ENCODE measurements around the gene KRTAP10-6.

The KRTAP10-6 gene

DNA sequence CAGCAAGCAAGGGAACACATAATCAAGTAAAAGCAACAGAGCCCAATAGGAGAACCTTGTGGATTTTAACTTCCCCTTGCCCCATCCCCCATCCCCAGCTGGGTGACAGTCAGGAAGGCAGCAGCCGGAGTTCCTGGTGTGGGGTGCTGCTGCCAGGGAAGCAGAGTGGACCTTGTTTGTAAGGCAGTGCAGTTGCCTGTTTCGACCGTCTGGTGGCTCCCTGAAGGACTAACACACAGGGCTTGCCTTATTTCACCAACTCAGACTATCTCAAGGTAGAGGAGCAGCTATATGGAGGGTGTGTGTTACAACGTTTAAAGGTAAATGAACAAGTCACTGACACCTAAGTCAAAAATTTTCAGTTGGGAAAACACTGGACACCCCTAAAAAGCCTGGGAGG lies 26.2 kb upstream of the KRTAP10-6 start:
- Histone ChIP-seq H3K27me3 (ENCODE audit: control insufficient read depth in 5 of 5, insufficient read depth in 4 of 5, low read length in 5 of 5) (peaks cover 4 to 18% (median 10%) of the 10 kb centered on the region in 5 donors), H3K4me3 (ENCODE audit: low read depth in 1 of 5, low read length in 5 of 5) (no peak overlapping the region), H3K36me3 (ENCODE audit: control insufficient read depth in 5 of 5, insufficient read depth in 5 of 5, low read length in 5 of 5) (no peaks in the 10 kb centered on the region), H3K4me1 (ENCODE audit: control insufficient read depth in 5 of 5, insufficient read depth in 5 of 5, low read length in 5 of 5) (peaks cover 0 to 5% (median 3%) of the 10 kb centered on the region in 5 donors), H3K9ac (ENCODE audit: low read length in 5 of 5) (no peak overlapping the region), H3K27ac (ENCODE audit: low read depth, low read length) (no peak overlapping the region), H3K9me3 (ENCODE audit: control insufficient read depth in 5 of 5, low read length in 5 of 5) (peaks cover under 1 to 14% (median 6%) of the 10 kb centered on the region in 5 donors)

DNA sequence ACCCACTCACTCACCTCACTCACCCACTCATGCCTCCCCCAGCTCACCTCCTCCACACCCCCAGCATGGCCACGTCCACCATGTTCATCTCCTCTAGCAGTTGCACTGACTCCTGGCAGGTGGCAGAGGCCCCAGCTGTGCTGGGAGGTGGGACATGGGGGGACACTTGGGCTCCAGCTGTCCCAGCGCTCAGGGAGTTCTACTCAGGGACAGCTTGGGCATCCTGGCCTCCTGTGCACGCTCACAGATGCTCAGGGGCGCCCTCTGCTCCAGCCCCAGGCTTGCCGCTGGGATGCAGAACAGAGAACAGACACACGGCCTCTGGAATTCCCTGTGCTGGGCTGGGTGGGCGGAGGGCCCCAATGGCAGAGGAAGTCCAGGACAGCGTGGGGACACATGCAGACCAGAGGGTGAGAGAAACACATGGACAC lies 24.8 kb upstream of the KRTAP10-6 start:
- H3K4me1 ChIP-seq (ENCODE audit: control insufficient read depth in 5 of 5, insufficient read depth in 5 of 5, low read length in 5 of 5), result peaks cover 0 to 5% (median 3%) of the 10 kb centered on the region in 5 donors
- peaks cover 4 to 26% (median 17%) of the 10 kb centered on the region in 5 donors for H3K27me3 ChIP-seq (ENCODE audit: control insufficient read depth in 5 of 5, insufficient read depth in 4 of 5, low read length in 5 of 5)
- peaks cover 0 to 4% (median 1%) of the 10 kb centered on the region in 5 donors for H3K9me3 ChIP-seq (ENCODE audit: control insufficient read depth in 5 of 5, low read length in 5 of 5)
- no peaks in the 10 kb centered on the region for H3K36me3 ChIP-seq (ENCODE audit: control insufficient read depth in 5 of 5, insufficient read depth in 5 of 5, low read length in 5 of 5)
- no peak overlapping the region for H3K27ac ChIP-seq (ENCODE audit: low read depth, low read length)
- H3K9ac ChIP-seq (ENCODE audit: low read length in 5 of 5), result no peak overlapping the region
- H3K4me3 ChIP-seq (ENCODE audit: low read depth in 1 of 5, low read length in 5 of 5), result no peak overlapping the region

DNA sequence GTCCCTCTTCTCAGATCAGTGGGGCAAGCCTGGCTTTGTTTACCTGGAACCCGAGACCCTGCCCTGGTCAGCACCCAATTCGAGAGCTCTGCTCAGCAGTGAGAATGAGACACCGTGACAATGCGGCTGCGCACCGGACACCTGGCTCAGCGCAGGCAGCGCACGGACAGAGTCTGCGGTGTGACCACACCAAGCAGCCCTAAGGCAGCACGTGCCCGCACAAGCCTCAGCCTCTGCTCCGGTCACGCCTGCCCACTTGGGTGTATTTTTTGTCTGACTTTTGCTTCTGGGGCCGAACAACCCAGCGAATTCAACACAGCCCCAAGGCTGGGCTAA lies 24.3 kb upstream of the KRTAP10-6 start:
- H3K27me3 ChIP-seq (ENCODE audit: control insufficient read depth in 5 of 5, insufficient read depth in 4 of 5, low read length in 5 of 5), result peaks cover 4 to 29% (median 21%) of the 10 kb centered on the region in 5 donors
- no peak overlapping the region for H3K9ac ChIP-seq (ENCODE audit: low read length in 5 of 5)
- H3K9me3 ChIP-seq (ENCODE audit: control insufficient read depth in 5 of 5, low read length in 5 of 5), result peaks cover 0 to 9% (median 6%) of the 10 kb centered on the region in 5 donors
- H3K36me3 ChIP-seq (ENCODE audit: control insufficient read depth in 5 of 5, insufficient read depth in 5 of 5, low read length in 5 of 5), result no peaks in the 10 kb centered on the region
- no peak overlapping the region for H3K27ac ChIP-seq (ENCODE audit: low read depth, low read length)
- H3K4me1 ChIP-seq (ENCODE audit: control insufficient read depth in 5 of 5, insufficient read depth in 5 of 5, low read length in 5 of 5), result peaks cover 0 to 5% (median 3%) of the 10 kb centered on the region in 5 donors
- H3K4me3 ChIP-seq (ENCODE audit: low read depth in 1 of 5, low read length in 5 of 5), result no peak overlapping the region

DNA sequence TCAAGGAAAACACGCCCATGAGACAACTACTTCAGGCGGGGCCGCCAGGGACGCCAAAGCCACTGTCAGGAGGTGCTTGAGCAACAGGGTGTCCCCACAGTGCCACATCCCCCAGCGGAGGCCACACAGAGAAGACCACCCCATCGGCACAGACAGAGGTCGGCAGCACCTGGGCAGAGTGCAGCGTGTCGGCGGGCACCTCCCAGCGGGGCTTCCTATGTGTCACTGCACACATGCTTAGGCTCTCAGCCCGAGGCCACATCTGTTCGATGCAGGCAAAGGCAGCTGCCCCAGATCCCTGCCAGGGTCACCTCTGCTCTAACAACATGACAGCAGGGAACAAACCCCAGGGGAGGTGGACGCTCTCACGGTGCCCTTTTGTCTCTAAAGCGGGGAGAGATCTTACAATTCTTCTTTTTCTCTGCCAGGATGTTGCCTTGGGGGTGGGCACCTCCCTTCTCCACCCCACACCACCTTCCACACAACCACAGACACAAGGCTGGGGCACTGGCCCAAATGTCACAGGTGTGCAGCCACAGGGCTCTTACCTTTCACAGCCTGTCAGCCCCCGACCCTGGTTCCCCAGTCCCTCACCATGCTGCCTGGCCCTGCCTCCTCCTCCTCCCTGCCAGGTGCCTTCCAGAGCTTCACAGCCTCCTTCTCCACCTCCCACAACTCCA lies 23.7 kb upstream of the KRTAP10-6 start:
- Histone ChIP-seq H3K36me3 (ENCODE audit: control insufficient read depth in 5 of 5, insufficient read depth in 5 of 5, low read length in 5 of 5) (no peaks in the 10 kb centered on the region), H3K9me3 (ENCODE audit: control insufficient read depth in 5 of 5, low read length in 5 of 5) (peaks cover 0 to 13% (median 10%) of the 10 kb centered on the region in 5 donors), H3K4me3 (ENCODE audit: low read depth in 1 of 5, low read length in 5 of 5) (no peak overlapping the region), H3K27me3 (ENCODE audit: control insufficient read depth in 5 of 5, insufficient read depth in 4 of 5, low read length in 5 of 5) (peaks cover 4 to 29% (median 21%) of the 10 kb centered on the region in 5 donors), H3K9ac (ENCODE audit: low read length in 5 of 5) (no peak overlapping the region), H3K4me1 (ENCODE audit: control insufficient read depth in 5 of 5, insufficient read depth in 5 of 5, low read length in 5 of 5) (peaks cover 0 to 5% (median 3%) of the 10 kb centered on the region in 5 donors), H3K27ac (ENCODE audit: low read depth, low read length) (no peak overlapping the region)

DNA sequence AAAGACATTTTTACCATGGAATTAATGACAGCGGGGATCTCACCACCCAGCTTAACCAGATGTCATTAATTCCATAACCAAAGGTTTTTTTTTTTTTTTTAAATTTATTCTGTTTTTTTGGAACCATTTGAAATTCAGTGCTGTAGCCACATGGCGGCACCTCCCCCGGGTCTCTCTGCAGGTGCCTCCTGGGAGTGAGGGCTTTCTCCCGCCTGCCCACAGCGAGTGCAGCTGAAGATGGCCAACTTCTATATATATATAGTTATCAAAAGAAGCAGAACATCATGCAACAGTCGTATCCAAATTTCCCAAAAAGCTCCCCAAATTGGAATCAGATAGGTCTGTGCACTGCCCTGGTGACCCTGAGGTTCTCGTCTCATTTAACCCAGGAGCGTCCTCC lies 23.2 kb upstream of the KRTAP10-6 start:
- peaks cover 0 to 16% (median 12%) of the 10 kb centered on the region in 5 donors for H3K9me3 ChIP-seq (ENCODE audit: control insufficient read depth in 5 of 5, low read length in 5 of 5)
- peaks cover 4 to 29% (median 21%) of the 10 kb centered on the region in 5 donors for H3K27me3 ChIP-seq (ENCODE audit: control insufficient read depth in 5 of 5, insufficient read depth in 4 of 5, low read length in 5 of 5)
- H3K27ac ChIP-seq (ENCODE audit: low read depth, low read length), result no peak overlapping the region
- peaks cover 0 to 5% (median 3%) of the 10 kb centered on the region in 5 donors for H3K4me1 ChIP-seq (ENCODE audit: control insufficient read depth in 5 of 5, insufficient read depth in 5 of 5, low read length in 5 of 5)
- no peak overlapping the region for H3K9ac ChIP-seq (ENCODE audit: low read length in 5 of 5)
- H3K4me3 ChIP-seq (ENCODE audit: low read depth in 1 of 5, low read length in 5 of 5), result no peak overlapping the region
- no peaks in the 10 kb centered on the region for H3K36me3 ChIP-seq (ENCODE audit: control insufficient read depth in 5 of 5, insufficient read depth in 5 of 5, low read length in 5 of 5)

DNA sequence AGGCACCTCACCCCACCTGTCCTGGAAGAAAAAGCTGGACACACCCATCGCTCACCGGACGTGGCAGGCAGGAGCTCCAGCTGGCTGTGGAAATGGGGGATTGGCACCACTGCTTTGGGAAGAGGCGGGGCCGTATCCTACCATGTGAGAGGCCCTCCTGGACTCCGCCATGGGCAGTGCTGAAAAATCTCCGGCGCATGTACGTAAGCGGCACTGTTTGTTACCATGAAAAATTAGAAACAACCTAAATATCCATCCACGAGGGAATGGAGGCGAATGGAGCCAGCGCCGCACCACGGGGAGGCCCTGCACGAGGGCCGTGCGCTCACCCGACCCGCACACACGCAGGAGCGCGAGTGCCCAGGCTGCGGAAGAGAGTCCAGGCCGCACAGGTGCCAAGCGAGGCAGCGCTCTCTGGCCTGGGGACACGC lies 22.7 kb upstream of the KRTAP10-6 start:
- H3K27ac ChIP-seq (ENCODE audit: low read depth, low read length), result no peak overlapping the region
- peaks cover 4 to 29% (median 21%) of the 10 kb centered on the region in 5 donors for H3K27me3 ChIP-seq (ENCODE audit: control insufficient read depth in 5 of 5, insufficient read depth in 4 of 5, low read length in 5 of 5)
- H3K4me1 ChIP-seq (ENCODE audit: control insufficient read depth in 5 of 5, insufficient read depth in 5 of 5, low read length in 5 of 5), result peaks cover 0 to 5% (median 3%) of the 10 kb centered on the region in 5 donors
- H3K36me3 ChIP-seq (ENCODE audit: control insufficient read depth in 5 of 5, insufficient read depth in 5 of 5, low read length in 5 of 5), result no peaks in the 10 kb centered on the region
- no peak overlapping the region for H3K9ac ChIP-seq (ENCODE audit: low read length in 5 of 5)
- H3K9me3 ChIP-seq (ENCODE audit: control insufficient read depth in 5 of 5, low read length in 5 of 5), result peaks cover 0 to 20% (median 16%) of the 10 kb centered on the region in 5 donors
- H3K4me3 ChIP-seq (ENCODE audit: low read depth in 1 of 5, low read length in 5 of 5), result no peak overlapping the region

DNA sequence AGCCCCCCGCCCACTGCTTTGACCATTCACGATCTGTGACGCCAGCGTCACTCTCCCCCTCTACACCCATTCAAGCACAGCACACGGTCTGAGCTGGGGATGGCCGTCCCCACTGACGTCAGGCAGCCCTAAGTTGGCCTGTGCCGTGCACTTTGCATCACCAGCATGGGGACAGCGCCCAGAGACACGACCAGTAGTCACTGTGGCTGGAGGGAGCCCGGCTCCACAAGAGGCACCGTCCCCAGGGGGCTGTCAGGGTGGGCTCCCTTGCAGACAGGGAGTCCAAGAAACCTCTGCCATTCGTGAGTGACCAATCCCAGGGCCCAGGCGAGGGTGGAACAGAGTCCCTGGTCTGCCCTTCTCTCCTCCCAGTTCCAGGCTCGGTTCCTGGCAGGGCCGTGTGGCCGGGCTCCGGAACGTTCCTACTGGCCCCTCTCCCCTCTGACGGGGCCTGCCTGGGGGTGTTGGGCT lies 21.9 kb upstream of the KRTAP10-6 start:
- H3K9ac ChIP-seq (ENCODE audit: low read length in 5 of 5), result no peak overlapping the region
- H3K9me3 ChIP-seq (ENCODE audit: control insufficient read depth in 5 of 5, low read length in 5 of 5), result peaks cover 2 to 26% (median 20%) of the 10 kb centered on the region in 5 donors
- no peak overlapping the region for H3K27ac ChIP-seq (ENCODE audit: low read depth, low read length)
- H3K4me1 ChIP-seq (ENCODE audit: control insufficient read depth in 5 of 5, insufficient read depth in 5 of 5, low read length in 5 of 5), result peaks cover 0 to 5% (median 3%) of the 10 kb centered on the region in 5 donors
- peaks cover 4 to 29% (median 21%) of the 10 kb centered on the region in 5 donors for H3K27me3 ChIP-seq (ENCODE audit: control insufficient read depth in 5 of 5, insufficient read depth in 4 of 5, low read length in 5 of 5)
- H3K4me3 ChIP-seq (ENCODE audit: low read depth in 1 of 5, low read length in 5 of 5), result no peak overlapping the region
- no peaks in the 10 kb centered on the region for H3K36me3 ChIP-seq (ENCODE audit: control insufficient read depth in 5 of 5, insufficient read depth in 5 of 5, low read length in 5 of 5)

DNA sequence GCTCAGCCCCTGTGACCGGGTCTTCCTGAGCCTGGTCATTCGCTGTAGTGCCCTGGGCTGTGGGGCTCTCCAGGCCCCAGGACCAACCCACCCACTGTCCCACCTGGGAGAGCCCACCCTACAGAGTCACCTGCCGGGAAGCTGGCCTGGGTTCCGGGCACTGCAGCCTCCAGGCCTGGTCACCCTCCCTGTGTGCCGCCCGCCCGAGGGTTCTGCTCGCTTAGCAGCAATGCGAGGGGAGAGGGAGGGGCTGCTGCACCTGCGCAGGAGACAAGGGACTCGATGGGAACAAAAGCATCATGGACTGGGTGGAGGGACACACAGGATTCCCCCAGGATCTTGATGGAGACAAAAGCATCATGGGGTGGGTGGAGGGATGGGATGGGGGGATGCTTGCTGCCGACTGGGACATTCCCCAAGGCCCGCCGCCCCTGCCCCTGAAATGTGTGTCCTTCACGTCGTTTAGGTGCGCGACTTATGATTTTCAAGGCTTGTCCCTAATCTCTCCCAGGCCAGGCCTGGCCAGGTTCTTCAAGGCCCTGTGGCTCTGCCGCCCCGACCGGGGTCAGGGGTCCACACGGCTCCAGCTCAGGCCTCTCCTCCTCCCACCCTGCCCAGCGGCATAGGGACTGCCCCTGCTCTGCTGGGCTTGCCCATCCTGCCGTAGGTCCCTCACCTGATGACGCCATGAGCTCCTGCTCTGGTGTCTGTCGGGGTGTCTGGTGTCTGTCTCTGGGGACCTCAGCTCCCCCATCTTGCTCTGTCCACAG lies 21.3 kb upstream of the KRTAP10-6 start:
- Histone ChIP-seq H3K27me3 (ENCODE audit: control insufficient read depth in 5 of 5, insufficient read depth in 4 of 5, low read length in 5 of 5) (peaks cover 4 to 29% (median 21%) of the 10 kb centered on the region in 5 donors), H3K4me3 (ENCODE audit: low read depth in 1 of 5, low read length in 5 of 5) (no peak overlapping the region), H3K4me1 (ENCODE audit: control insufficient read depth in 5 of 5, insufficient read depth in 5 of 5, low read length in 5 of 5) (peaks cover 0 to under 1% (median 0%) of the 10 kb centered on the region in 5 donors), H3K27ac (ENCODE audit: low read depth, low read length) (no peak overlapping the region), H3K9ac (ENCODE audit: low read length in 5 of 5) (no peak overlapping the region), H3K9me3 (ENCODE audit: control insufficient read depth in 5 of 5, low read length in 5 of 5) (peaks cover 2 to 30% (median 22%) of the 10 kb centered on the region in 5 donors), H3K36me3 (ENCODE audit: control insufficient read depth in 5 of 5, insufficient read depth in 5 of 5, low read length in 5 of 5) (no peaks in the 10 kb centered on the region)

DNA sequence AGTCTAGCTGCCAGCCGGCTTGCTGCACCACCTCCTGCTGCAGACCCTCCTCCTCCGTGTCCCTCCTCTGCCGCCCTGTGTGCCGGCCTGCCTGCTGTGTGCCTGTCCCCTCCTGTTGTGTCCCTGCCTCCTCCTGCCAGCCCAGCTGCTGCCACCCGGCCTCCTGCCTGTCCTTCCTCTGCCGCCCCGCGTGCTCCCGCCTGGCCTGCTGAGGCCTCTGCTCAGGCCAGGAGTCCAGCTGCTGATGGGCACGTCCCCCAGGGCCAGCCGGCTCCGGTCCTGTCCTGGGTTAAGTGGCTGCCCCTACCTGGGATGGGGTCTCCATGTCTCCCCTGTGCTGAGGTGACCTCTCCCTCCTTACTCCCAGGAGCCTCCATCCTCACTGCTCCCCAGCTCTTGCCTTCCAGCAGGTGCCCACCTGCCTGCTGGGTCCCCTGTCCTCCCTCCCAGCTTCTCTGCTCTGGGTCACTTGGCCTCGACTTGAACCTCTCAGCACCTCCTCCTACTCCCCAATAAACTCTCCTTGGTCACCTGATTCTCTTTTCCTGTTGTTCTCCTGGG lies 20.4 kb upstream of the KRTAP10-6 start:
- no peaks in the 10 kb centered on the region for H3K36me3 ChIP-seq (ENCODE audit: control insufficient read depth in 5 of 5, insufficient read depth in 5 of 5, low read length in 5 of 5)
- no peaks in the 10 kb centered on the region for H3K4me1 ChIP-seq (ENCODE audit: control insufficient read depth in 5 of 5, insufficient read depth in 5 of 5, low read length in 5 of 5)
- H3K9ac ChIP-seq (ENCODE audit: low read length in 5 of 5), result no peak overlapping the region
- H3K27ac ChIP-seq (ENCODE audit: low read depth, low read length), result no peak overlapping the region
- H3K27me3 ChIP-seq (ENCODE audit: control insufficient read depth in 5 of 5, insufficient read depth in 4 of 5, low read length in 5 of 5), result peaks cover 4 to 29% (median 21%) of the 10 kb centered on the region in 5 donors
- H3K4me3 ChIP-seq (ENCODE audit: low read depth in 1 of 5, low read length in 5 of 5), result no peak overlapping the region
- peaks cover 2 to 30% (median 22%) of the 10 kb centered on the region in 5 donors for H3K9me3 ChIP-seq (ENCODE audit: control insufficient read depth in 5 of 5, low read length in 5 of 5)
